Right lobe of liver (tissue), 4 donors: ENCODE measurements around the gene MMP11.

Source experiments
- CTCF ChIP-seq, 4 donors: fragments of 200-600 bp in 3 of 4; fragments of 450-650 bp in 1 of 4; IDR thresholded peaks; one replicate each; pipeline versions ENCODE4 v1.5.1 to v1.8.0; 2016 to 2022; ENCODE audit warnings: antibody characterized with exemption in 4 of 4, mild to moderate bottlenecking in 2 of 4
- POLR2A ChIP-seq: fragments of 450-650 bp; IDR thresholded peaks from one replicate; pipeline ENCODE4 v1.6.1; 2017; ENCODE audit warnings: antibody characterized with exemption, mild to moderate bottlenecking
- donor health status: DM: no; HTN: no; CAD: no.
- donor health status: DM: no; HTN: no; CAD: no.
- donor health status: DM: no; HTN: yes; CAD: no.

- no peak for TF ChIP-seq CTCF (IDR thresholded peaks at IDR 0.05)
- no peak for TF ChIP-seq POLR2A
These were observed 30.0 kb upstream of the MMP11 start for GRCh38 chr22:23742505-23743264.
